HG03442 (cell line): ENCODE measurements around the gene AEBP1.

ENCODE experiments used
- ATAC-seq: cut with Tn5 transposase; IDR thresholded peaks from one replicate; pipeline ENCODE4 v1.9.1; 2021; ENCODE audit warnings: mild to moderate bottlenecking, moderate library complexity; ENCODE audit not compliant: unreplicated experiment

Gene AEBP1

DNA sequence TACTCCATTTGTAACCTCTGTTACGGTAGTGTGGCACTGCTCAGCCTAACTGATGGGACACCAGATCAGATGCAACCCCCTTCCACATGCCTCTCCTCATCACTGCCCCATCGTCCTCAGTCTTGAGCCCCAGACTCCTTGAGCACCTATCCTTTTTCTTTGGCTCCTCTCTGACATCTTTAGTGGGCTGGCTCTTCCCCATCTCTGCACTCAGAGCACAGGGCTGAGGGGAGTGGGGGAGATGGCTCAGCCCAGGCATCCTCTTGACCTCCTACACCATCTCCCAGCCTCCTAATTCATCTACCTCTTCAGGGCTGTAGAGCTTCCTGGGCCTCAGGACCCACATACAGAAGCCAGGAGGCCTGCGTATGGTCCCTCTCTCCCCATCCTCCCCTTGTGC lies 20.3 kb upstream of the AEBP1 start:
- no peak for ATAC-seq

DNA sequence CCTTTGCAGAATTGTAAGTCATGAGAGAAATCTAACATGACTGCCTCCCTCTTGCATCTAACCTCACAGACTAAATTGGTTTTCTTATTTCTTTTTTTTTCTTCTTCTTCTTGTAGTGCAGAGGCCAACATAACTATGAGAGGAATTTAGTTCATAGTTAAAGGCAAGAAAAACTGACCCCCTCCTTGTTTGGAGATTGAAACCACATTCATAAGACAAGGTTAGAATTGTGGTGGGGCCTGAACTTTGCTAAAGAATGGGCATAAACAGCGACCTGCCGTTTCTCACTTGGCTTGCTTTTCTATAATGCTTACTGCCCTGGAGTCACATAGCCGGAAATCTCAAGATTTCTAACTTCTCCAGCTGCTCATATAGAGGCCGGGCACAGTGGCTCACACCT lies 19.4 kb upstream of the AEBP1 start:
- ATAC-seq: no peak

DNA sequence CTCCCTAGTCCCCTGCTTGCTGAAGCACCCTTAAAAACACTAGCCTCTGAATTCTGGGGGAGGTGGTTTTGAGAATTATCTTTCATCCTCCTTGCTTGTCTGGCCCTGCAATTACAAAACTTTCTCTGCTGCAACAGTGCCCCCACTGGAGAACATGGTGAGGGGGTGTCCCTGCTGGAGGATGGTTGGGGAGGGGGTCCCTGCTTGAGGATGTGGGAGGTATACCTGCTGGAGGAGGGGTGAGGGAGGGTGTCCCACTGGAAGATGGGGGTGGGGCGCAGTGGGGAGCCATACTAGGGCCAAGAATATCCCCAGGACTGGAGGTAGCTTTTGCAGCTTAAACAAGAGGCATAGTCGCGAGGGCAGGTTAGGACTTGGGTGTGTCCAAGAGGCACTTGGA lies 18.6 kb upstream of the AEBP1 start:
- ATAC-seq: no peak

DNA sequence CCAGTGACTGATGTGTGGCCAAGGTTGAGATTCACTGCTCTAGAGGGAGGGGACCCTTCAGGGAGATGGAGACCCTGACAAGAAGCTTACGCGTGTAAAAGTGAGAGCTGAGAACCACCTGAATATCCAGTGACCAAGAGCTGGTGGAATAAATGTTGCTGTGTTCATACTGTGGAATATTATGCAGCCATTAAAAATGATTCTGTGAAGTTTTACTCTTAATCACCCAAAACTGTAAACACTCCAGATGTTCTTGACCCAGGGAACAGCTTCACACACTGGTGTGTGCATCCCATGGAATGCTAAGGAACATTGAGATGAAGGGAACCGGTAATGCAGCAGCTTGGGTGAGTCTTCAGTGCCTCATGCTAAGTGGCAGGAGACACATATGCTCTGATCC lies 17.5 kb upstream of the AEBP1 start:
- no peak for ATAC-seq

DNA sequence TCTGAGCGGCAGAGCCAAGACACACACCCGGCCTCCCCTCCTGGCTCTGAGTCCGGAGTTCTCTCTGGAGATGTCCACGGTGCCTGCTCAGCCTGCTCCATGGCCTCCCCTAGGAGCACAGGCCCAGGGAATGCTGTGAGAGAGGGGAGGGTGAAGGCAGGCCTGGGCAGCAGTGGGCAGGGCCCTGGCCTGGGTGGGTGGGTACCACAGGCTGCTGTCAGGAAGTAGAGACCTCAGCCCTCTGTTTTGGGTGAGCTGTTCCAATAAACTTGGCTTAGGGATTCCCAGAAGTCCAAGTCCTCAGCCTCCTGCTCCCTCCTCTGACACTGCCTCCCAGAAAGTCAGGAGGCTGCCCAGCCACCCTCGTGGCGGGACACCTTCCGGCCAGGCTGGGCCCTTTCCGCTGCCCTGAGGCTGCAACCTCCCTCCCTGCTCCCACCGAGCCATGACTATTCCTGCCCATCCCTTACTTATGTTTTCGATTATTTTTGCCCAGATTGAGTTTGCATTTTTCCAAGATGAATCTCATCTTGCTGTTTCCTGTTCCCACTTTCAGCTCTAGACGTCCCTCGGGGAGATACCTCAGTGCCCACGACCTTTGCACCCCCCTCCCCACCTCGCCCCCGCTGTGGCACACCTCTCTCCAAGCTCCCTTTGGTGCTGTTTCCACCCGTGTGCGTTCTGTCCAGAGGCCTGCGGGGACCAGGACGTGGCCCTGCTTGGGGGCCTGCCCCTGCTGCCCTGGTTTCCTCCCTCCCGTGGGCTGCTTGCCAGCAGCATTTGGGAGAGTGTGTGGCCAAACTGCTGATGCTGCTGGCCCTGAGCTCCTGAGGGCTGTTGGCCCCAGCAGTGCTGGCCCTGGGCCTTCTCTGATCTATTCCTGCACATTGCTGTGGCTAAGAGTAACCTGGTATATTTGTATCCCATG lies 16.0 kb upstream of the AEBP1 start:
- ATAC-seq: no peak

DNA sequence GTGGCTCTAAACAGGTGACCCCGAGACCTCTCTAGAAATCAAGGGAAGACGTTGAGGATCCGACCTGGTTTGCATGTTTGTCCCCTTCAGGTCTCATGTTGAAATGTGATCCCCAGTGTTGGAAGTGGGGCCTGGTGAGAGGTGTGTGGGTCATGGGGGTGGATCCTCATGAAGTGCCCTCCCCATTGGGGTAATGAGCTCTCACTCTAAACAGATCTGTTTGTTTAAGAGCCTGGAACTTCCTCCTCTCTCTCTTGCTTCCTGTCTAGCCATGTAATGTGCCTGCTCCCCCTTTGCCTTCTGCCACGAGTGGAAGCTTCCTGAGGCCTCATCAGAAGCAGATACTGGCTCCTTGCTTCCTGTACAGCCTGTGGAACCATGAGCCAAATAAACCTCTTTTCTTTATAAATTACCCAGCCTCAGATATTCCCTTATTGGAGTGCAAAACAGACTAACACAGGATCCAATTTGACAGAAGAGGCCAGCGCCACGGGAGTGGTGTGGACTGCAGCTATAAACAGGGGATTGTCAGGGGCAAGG lies 11.0 kb upstream of the AEBP1 start:
- ATAC-seq: no peak

DNA sequence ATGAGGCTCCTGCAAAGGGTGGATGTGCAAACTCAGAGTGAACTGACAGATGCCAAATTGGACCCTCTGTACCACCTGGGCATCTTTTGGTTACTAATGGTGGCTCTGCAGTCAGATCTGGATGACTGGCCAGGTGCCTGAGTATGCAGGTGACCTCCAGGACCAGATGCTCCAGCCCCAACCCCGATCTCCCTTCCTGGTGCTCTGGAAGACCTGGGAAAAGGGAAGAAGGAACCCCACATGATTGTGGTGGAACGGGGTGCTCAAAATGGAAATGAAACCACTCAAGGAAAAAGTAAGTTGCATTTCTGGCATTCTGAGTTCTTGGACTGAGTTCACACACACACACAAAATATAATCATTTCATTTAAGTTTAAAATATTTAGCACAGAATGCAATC lies 9.8 kb upstream of the AEBP1 start:
- ATAC-seq: no peak

DNA sequence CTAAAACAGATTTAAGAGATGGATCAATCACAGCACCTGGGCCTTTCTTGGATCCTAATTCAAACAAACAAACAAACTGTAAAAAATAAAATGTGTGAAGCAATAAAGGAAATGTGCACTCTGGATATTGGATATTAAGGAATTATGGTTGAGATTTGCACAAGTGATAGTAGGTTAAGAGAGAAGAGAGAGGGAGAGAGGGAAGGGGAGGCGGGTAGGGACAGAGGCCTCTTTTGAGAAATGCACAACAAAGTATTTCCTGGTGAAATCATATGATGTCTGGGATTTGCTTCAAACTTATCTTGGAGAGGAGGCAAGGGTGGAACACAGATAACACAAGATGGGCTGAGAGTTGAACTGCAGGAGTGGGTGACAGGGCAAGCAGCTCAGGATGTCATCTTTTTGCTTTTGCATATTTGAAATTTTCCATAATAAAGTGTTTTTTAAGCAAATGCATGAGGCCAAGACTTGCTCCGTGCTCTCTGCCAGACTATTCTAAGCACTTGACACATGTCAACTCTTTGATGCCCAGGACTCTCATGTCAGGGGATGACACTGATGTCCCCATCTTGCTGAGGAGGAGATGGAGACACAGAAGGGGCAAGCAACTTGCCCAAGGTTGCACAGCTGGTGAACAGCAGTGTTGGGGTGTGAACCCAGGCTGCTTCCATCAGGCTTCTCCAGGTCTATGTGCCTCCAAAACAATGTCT lies 9.1 kb upstream of the AEBP1 start:
- ATAC-seq: no peak

DNA sequence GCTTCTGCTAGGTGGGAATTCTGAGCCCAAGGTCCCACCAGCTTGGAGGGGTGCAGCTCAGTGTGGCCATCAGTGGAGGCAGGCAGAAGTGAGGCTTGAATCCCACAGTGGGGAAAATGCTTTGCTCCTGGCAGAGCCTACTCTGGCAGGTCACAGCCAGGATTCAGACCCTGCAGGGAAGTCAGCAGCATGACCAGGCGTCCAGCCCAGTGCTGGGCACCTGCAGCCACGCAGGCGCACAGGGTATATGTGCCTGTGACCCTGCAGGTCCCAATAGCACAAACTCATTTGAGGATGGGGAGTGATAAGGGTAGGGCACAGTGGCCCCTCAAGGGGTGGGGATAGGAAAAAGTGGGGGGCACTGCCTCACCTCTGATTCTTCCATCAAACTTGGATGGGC lies 8.4 kb upstream of the AEBP1 start:
- no peak for ATAC-seq

DNA sequence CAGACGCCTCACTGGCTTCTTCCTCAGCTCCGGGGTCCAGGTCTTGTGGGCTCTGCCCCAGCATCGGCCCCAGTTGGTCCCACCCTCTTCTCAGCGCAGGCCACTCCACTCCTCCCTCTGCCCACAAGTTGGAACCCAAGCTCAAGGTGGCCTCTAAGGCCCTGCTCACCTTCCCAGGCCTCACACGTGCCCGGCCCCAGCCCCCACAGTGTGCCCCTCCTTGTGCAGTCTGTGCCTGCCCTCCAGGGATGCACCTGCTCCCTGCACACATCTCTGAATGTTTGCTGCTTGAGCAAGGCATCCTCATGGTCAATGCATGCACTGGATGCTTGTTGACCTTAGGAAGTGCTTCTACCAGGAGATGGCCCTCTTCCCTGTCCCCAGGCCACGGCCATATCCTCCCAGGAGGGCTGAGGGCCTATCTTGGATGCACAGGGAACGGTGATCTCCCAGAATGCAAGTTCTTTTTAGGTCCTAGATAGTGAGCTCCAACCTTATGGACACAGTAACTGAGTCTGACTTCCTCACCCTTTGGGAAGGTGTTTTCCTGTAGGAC lies 7.7 kb upstream of the AEBP1 start:
- ATAC-seq: no peak

DNA sequence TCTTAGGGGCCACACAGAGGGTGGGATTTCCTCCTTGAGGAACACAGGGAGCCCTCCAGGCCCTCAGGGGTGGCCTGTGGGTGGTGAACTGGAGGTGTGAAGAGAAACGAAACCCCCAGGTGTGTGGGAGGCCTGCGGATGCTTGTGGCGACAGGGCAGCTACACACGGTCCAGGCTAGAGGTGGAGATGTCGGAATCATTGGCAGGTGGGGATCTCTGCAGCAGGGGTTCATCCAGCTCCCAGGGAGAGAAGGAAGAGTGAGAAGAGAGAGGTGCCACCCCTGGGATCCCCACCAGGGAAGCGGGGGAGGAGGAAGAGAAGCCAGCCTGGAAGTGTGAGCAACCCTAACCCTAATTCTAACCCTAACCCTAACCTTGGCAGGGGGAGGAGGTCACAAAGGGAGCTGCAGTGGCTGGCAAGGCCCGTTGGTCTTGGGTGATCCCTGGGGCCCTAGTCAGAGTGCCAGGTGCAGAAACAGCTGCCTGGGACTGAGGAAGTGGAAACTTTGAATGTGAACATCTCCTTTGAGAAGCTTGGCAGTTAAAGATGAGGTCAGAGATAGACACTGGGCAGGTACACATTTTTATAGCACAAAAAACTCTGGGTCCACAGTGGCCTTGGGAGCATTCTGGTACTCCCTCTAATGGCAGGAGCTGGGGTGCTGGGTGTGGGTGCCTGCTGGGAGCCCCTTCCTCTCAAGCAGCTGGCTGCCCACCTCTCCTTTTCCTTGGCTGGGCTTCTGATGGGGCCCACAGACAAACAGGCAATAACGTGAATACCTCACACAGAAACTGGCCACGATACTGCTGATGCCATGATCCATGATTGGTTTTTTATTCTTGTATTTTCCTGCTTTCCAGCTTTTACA lies 6.8 kb upstream of the AEBP1 start:
- peak; percentile 49 for ATAC-seq

DNA sequence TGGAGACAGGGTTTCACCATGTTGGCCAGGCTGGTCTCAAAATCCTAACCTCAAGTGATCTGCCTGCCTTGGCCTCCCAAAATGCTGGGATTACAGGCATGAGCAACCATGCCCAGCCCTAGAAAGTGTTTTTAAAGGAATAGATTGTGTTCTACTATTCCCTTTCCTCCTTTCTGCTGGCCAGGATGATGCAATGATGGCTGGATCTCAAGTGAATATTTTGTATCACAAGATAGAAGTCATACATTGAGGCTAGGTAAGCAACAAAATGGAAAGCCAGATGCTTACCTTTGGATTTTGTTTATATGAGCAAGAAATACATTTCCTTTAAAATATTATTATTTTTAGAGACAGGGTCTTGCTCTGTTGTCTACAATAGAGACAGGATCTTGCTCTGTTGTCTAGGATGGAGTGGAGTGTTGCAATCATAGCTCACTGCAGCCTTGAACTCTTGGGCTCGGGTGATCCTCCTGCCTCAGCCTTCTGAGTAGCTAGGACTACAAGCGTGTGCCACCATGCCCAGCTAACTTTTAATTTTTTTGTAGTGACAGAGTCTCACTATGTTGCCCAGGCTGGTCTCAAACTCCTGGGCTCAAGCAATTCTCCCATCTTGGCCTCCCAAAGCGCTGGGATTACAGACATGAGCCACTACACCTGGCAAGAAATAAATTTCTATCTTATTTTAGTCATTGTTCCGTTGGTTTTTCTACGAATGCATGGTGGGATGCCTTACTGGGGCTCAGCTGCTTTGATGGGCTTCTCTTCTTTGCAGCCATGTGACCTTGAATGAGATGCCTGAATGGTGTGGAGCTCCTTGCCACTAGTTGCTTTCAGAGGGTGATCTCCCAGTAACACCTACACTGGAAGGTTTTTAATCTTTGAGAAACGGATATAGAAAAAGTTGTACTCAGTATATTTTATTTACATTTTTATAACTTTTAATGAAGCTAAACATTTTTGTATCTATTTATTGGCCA lies 5.8 kb upstream of the AEBP1 start:
- ATAC-seq: no peak

DNA sequence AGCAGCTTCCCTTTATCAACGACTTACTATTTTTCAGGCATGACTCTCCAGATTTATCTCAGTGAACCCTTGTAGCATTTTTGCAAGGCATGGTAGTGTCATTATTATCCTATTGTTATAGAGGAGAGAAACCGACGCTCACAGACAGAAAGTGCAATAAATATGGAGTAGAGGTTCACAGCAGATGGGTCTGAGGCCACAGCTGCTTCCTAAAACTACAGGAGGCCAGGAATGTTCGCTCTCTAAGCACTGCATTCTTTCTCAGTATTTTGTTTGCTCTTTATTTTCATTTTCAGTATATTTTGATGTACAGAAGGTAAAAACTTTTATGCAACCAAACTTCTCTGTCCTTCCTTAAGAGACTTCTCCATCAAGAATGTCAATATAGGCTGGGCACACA lies 4.5 kb upstream of the AEBP1 start:
- ATAC-seq: no peak

DNA sequence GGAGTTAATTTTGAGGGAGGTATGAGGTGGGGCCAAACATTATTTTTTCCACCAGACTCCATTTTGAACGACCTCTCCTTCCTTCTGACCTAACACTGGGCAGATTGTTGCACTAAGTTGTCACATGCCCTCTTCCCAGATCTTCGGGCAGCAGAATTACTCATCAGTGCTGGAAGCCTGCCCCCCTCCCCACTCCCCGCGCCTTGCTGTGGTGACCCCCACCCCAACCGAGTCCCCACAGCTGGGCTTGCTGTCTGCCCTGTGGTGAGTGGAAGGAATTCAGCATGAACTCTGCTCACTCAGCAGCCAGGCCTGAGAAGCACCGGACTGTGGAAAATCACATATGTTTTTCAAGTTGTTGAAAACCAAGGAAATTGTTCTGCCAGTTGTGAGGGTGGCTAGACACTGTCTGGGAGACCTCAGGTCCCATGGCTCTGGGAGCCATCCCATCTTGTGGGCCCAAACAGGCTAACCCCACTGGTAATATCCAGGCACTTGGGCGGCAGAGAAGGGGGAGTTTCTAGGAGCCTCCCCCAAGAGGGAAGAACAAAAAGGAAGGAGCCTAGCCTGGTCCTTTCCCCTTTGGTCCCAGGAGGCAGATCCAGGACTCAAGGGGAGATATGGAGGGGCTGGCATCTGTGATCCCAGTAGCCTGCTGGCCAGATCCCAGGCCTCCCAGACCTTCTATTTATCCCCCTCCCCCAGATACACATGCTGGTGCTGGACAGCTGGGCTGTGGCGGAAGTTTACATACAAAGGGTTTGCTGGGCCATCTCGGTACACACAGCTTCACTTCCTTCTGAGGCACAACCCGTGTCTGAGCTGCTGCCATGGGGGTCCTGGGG lies 3.5 kb upstream of the AEBP1 start:
- ATAC-seq: no peak

DNA sequence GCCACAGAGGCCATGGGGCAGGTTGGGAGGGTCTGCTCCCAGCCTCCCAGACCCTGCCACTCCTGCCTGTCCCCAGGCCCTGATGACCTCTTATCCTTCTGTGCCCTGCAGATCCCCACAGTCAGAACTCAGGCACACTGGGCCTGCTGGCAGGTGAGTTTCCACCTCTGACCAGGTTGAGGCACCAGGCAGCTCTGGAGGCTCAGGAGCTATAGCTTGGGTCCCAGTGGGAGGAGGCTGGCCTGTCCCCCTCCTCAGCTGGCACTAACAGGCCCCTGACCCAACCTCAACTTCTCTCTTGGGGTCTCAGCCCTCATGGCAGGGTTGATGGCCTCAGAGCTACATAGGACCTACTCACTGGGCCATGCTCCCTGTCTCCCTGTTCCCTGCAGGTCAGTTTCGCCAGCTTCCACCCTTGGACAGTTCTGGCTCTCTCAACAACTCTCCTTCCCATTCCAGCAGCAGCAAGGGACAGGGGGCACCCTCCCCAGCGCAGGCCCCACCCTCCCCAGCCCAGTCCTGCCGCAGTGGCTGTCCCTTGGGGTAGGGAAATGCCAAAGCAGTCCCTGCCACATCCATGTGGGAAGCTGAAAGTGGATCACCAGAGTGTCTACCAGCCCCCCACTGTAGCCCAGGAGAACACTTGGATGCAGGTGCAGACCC lies 2.7 kb upstream of the AEBP1 start:
- ATAC-seq: no peak

DNA sequence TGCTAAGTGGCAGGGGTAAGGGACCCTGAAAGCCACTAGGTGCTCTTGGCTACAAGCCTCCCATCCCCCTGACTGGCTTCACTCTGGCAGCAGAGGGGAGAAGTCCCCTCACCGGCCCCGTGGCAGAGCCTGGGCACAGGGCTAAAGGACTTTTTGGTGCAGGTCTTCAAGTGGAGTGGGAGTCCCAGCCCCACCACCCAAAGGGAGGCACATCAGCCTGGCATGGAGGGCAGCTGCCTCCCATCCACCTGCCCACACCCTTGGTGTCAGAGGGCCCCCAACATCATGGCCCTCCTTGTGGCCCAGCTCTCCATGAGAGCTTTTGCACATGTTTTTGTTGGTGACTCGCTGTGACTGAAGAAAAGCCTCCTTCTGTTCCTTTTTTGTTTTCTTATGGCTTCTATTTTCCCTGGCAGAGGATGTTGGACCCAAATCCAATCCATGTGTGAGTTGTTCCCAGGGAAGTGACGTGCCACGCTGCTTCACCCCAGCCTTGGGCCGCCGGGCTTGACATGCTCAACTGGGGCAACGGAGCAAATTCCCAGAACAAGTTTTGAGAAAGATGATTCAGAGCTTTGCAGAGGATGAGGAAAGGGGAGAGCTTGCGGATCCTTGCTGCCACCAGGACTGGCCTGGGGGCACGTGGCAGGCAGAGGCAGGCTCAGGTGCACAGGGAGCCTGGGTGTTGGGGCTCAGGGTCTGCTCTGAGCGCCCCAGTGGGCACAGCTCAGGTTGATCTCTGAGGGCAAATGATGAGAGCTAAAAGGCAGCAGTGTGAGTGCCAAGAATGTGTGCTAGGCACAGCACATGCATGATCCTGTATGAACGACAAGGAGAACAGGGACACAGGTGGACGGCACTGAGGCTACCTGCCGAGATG lies 1.9 kb upstream of the AEBP1 start:
- ATAC-seq: no peak

DNA sequence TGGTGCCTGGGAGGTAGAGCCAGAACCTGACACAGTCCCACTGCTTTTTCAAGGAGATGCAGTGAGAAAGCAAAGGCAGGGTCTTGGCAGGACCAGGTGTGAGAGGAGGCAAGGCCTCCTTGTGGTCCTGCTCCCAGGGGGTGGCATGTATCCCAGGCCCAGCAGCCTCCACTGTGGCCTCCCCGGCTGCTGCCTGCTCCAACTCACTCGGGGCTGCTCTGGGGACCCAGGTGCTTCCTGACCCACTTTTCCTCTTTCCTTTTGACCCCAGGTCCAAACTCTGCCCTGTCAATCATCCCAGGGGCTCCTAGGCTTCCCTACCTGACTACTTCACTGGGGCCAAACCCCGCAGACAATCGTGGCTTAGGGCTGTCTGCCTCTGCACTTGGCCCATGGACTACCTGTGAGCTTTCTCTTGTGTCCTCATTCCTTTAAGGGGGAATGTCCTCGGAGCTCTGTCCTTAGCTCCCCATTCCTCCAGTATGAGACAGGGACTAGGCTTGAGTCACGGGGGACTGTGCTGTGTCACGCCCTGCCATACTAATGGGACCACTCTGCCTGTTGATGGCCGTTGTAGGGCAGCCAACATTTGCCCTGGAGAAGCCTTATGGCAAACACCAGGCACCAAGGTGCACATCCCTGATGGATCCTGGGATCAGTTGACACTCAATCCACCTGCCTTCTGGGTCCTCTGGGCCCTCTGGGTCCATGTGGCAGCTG lies 1.1 kb upstream of the AEBP1 start:
- ATAC-seq: no peak
